Measurements from ENCODE around the gene PYGM. TPM values are rescaled to one million over a fixed set of nuclear protein-coding genes. Genes with fewer than 3 reads are reported as not detected.

Gene PYGM
- total RNA-seq, 1 experiment from 2014 or later = 1.6 TPM

DNA sequence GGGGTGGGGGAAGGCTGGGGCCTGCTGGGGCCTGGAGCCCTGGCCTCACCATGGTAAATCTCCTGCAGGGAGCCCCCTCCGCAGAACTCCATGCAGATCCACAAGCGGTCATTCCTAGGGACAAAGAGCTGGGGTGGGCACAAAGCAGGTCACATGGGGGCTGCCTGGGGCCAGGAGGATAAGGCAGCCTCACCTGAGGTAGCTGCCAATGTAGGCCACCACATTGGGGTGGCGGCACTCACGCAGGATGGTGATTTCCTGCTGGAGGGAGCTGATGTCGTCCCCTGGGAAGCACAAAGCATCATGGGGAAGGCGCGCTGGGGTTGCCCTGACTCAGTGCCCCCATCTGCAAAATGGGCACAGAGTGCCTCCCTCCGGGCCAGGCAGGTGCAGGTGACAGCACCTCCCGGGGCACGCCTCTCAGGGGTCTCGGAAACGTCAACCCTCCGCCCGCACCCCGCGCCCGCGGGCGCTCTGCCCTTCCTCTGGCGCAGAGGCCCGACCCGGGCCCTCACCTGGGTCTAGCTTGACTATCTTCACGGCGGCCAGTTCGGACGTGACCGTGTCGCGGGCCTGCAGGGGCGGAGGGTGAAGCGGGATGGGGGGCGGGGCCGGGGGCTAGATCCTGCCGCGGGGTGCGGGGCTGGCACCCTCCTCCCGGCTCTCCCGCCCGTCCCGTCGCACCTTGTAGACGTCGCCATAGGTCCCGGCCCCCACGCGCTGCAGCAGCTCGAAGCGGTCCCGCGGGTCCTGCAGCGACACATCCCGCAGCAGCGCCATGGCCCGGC lies 42.8 kb upstream of the PYGM start:
- Histone ChIP-seq H3K9me3 (ENCODE audit: insufficient read depth, low read depth) (no peaks in the 10 kb centered on the region), H4K20me1 (ENCODE audit: insufficient read depth) (no peaks in the 10 kb centered on the region), H3K36me3 (ENCODE audit: low read depth) (peaks cover 1% of the 10 kb centered on the region; the same call in 1 of the 2 replicates), H3K79me2 (ENCODE audit: low read depth) (no peaks in the 10 kb centered on the region), H3K4me3 (peak overlapping the region; percentile 64), H3K27ac (no peak overlapping the region), H3K27me3 (ENCODE audit: insufficient read depth, low read depth) (no peaks in the 10 kb centered on the region), H3K4me1 (replicated peaks; ENCODE audit: insufficient read depth) (peaks cover 20% of the 10 kb centered on the region), H3K4me2 (peak overlapping the region; percentile 66), H3F3A (ENCODE audit: insufficient read depth, low read depth) (peaks cover 24% of the 10 kb centered on the region), H2AFZ (peak overlapping the region; percentile 80; the same call in 1 of the 2 replicates), H3K9me2 (ENCODE audit: insufficient read depth) (no peaks in the 10 kb centered on the region)
- CTCF ChIA-PET = interaction anchor here (0.6 to 1.2 kb wide), 5 partner anchors 41 to 460 kb away, joined by 3 to 6 read pairs (median 5); partner anchors contain the start of gene ZNHIT2
- no peak for DNase-seq
- TSS peak; percentile 12 for BruUV-seq (replicated peaks)
- POLR2A ChIA-PET (ENCODE audit: unreplicated experiment) = interaction anchor here (0.6 kb wide), 2 partner anchors 24 to 320 kb away, joined by 3 to 9 read pairs; partner anchors contain the start of genes FAU, MRPL49 and SF1
- intact Hi-C loops (cut with micrococcal nuclease; ENCODE audit: unreplicated experiment) = loop anchor here (1.0 kb wide), 1 partner anchor 41 kb away; no protein-coding TSS in a partner anchor
- TF ChIP-seq CTCF (conservative IDR thresholded peaks at IDR 0.05) = no peak
- TF ChIP-seq EZH2 (IDR thresholded peaks at IDR 0.05; ENCODE audit: low read depth) = no peak

GRCh38 chr11:64801561-64802369 lies 42.0 kb upstream of the PYGM start:
- Histone ChIP-seq H3K27ac (no peak overlapping the region), H3K4me3 (no peak overlapping the region), H4K20me1 (ENCODE audit: insufficient read depth) (no peaks in the 10 kb centered on the region), H3K4me2 (peak overlapping the region; percentile 66; the same call in 1 of the 2 replicates), H3K27me3 (ENCODE audit: insufficient read depth, low read depth) (no peaks in the 10 kb centered on the region), H2AFZ (no peak overlapping the region), H3K79me2 (ENCODE audit: low read depth) (no peaks in the 10 kb centered on the region), H3K4me1 (replicated peaks; ENCODE audit: insufficient read depth) (peaks cover 20% of the 10 kb centered on the region), H3K9me3 (ENCODE audit: insufficient read depth, low read depth) (no peaks in the 10 kb centered on the region), H3F3A (ENCODE audit: insufficient read depth, low read depth) (peaks cover 20% of the 10 kb centered on the region), H3K9me2 (ENCODE audit: insufficient read depth) (no peaks in the 10 kb centered on the region), H3K36me3 (ENCODE audit: low read depth) (no peaks in the 10 kb centered on the region; the same call in 1 of the 2 replicates)
- intact Hi-C loops (cut with micrococcal nuclease; ENCODE audit: unreplicated experiment) = no loop called here
- no peak for DNase-seq
- TF ChIP-seq EZH2 (IDR thresholded peaks at IDR 0.05; ENCODE audit: low read depth) = no peak
- TF ChIP-seq CTCF (conservative IDR thresholded peaks at IDR 0.05) = no peak
- ChIA-PET CTCF (interaction anchor here (0.6 kb wide), 2 partner anchors 10 to 459 kb away, joined by 3 read pairs; no protein-coding TSS in a partner anchor), POLR2A (ENCODE audit: unreplicated experiment) (interaction anchor here (0.6 to 0.7 kb wide), 2 partner anchors 15 to 320 kb away, joined by 3 to 6 read pairs; partner anchors contain the start of genes FAU and MRPL49)
- BruUV-seq (replicated peaks) = no TSS peak

GRCh38 chr11:64801158-64801464 lies 41.3 kb upstream of the PYGM start:
- Histone ChIP-seq H2AFZ (no peak overlapping the region), H3K4me3 (no peak overlapping the region), H3K4me1 (replicated peaks; ENCODE audit: insufficient read depth) (peaks cover 20% of the 10 kb centered on the region), H3K9me3 (ENCODE audit: insufficient read depth, low read depth) (no peaks in the 10 kb centered on the region), H3K79me2 (ENCODE audit: low read depth) (no peaks in the 10 kb centered on the region), H3K36me3 (ENCODE audit: low read depth) (no peaks in the 10 kb centered on the region; the same call in 1 of the 2 replicates), H4K20me1 (ENCODE audit: insufficient read depth) (no peaks in the 10 kb centered on the region), H3K27ac (no peak overlapping the region), H3K27me3 (ENCODE audit: insufficient read depth, low read depth) (no peaks in the 10 kb centered on the region), H3K4me2 (no peak overlapping the region), H3K9me2 (ENCODE audit: insufficient read depth) (no peaks in the 10 kb centered on the region), H3F3A (ENCODE audit: insufficient read depth, low read depth) (peaks cover 20% of the 10 kb centered on the region)
- no TSS peak for BruUV-seq (replicated peaks)
- DNase-seq = no peak
- POLR2A ChIA-PET (ENCODE audit: unreplicated experiment) = no interaction called here
- TF ChIP-seq CTCF (conservative IDR thresholded peaks at IDR 0.05) (no peak), EZH2 (IDR thresholded peaks at IDR 0.05; ENCODE audit: low read depth) (no peak)
- CTCF ChIA-PET = interaction anchor here (0.6 kb wide), 1 partner anchor 123 kb away, joined by 4 read pairs; the partner anchor contains the start of gene PPP2R5B
- intact Hi-C loops (cut with micrococcal nuclease; ENCODE audit: unreplicated experiment) = no loop called here
